ENCODE data around the gene ABLIM1.
"Not testable (repeated sequence)": the region's sequence is repeated elsewhere in the genome, so short reads cannot be mapped to it uniquely, and the experiment has no call there.

Gene ABLIM1

GRCh38 chr10:114658175-114658574 lies at the start of gene ABLIM1:
TSS of gene ABLIM1 (minus strand) at chr10:114658275. CDS start at chr10:114658200, 75 bp downstream.
- DNase-seq: no peak

- DNase-seq: no peak
Measured at GRCh38 chr10:114706458-114707055, 48.5 kb upstream of the ABLIM1 start.

GRCh38 chr10:114704679-114705078 lies 46.6 kb upstream of the ABLIM1 start:
- DNase-seq: no peak

GRCh38 chr10:114703377-114704107 lies 45.5 kb upstream of the ABLIM1 start:
- DNase-seq: no peak

- DNase-seq: no peak
Measured at GRCh38 chr10:114698271-114699061, 40.4 kb upstream of the ABLIM1 start.

- DNase-seq: no peak
Measured at GRCh38 chr10:114697061-114697598, 39.1 kb upstream of the ABLIM1 start.

GRCh38 chr10:114696301-114696700 lies 38.2 kb upstream of the ABLIM1 start:
- not testable (repeated sequence) for DNase-seq

GRCh38 chr10:114694752-114695151 lies 36.7 kb upstream of the ABLIM1 start:
- no peak for DNase-seq

GRCh38 chr10:114694062-114694461 lies 36.0 kb upstream of the ABLIM1 start:
- no peak for DNase-seq

- DNase-seq: no peak
Measured at GRCh38 chr10:114691442-114691941, 33.4 kb upstream of the ABLIM1 start.

GRCh38 chr10:114688786-114689185 lies 30.7 kb upstream of the ABLIM1 start:
- DNase-seq: no peak

- no peak for DNase-seq
Measured at GRCh38 chr10:114687459-114687858, 29.4 kb upstream of the ABLIM1 start.

- DNase-seq: no peak
Measured at GRCh38 chr10:114686013-114686412, 27.9 kb upstream of the ABLIM1 start.

GRCh38 chr10:114685456-114685855 lies 27.4 kb upstream of the ABLIM1 start:
- DNase-seq: no peak

- no peak for DNase-seq
Measured at GRCh38 chr10:114684822-114685209, 26.7 kb upstream of the ABLIM1 start.

- peak; percentile 75 for DNase-seq
Measured at GRCh38 chr10:114684084-114684821, 26.2 kb upstream of the ABLIM1 start.

GRCh38 chr10:114683593-114683992 lies 25.5 kb upstream of the ABLIM1 start:
- DNase-seq: no peak

GRCh38 chr10:114683162-114683561 lies 25.1 kb upstream of the ABLIM1 start:
- DNase-seq: no peak

GRCh38 chr10:114682532-114682931 lies 24.5 kb upstream of the ABLIM1 start:
- no peak for DNase-seq

GRCh38 chr10:114682121-114682520 lies 24.0 kb upstream of the ABLIM1 start:
- DNase-seq: no peak

- no peak for DNase-seq
Measured at GRCh38 chr10:114681542-114681941, 23.5 kb upstream of the ABLIM1 start.

GRCh38 chr10:114680543-114681117 lies 22.6 kb upstream of the ABLIM1 start:
- no peak for DNase-seq
